Activated CD4-positive, CD25-positive, alpha-beta regulatory T cell treated with anti-CD3 and anti-CD28 coated beads, Interleukin-2, amount 50 U/mL, for 16 hours (primary cell): Measurements from ENCODE around the gene FYB1.

Source experiments
- DNase-seq: peaks from one replicate; pipeline ENCODE4 v3.0.0-alpha.2; 2020; ENCODE audit warnings: low read depth, low spot score

Gene FYB1

GRCh38 chr5:39119404-39120051 is 99.8 kb downstream of the FYB1 start:
- no peak for DNase-seq

GRCh38 chr5:39118638-39119037 is 100.7 kb downstream of the FYB1 start:
- no peak for DNase-seq

GRCh38 chr5:39117401-39117800 is 102.0 kb downstream of the FYB1 start:
- DNase-seq, result no peak

- DNase-seq, result no peak
Observed at GRCh38 chr5:39116344-39117170, 102.8 kb downstream of the FYB1 start.

- DNase-seq, result no peak
Observed at GRCh38 chr5:39115644-39116343, 103.6 kb downstream of the FYB1 start.

GRCh38 chr5:39114155-39114554 is 105.2 kb downstream of the FYB1 start:
- DNase-seq, result no peak

- no peak for DNase-seq
Observed at GRCh38 chr5:39113354-39113953, 105.9 kb downstream of the FYB1 start.

GRCh38 chr5:39109606-39110005 is 109.8 kb downstream of the FYB1 start:
- no peak for DNase-seq

- DNase-seq, result no peak
Observed at GRCh38 chr5:39108987-39109386, 110.4 kb downstream of the FYB1 start.

GRCh38 chr5:39107350-39107749 is 112.0 kb downstream of the FYB1 start:
- DNase-seq, result no peak

GRCh38 chr5:39106322-39106721 is 113.0 kb downstream of the FYB1 start:
- no peak for DNase-seq

GRCh38 chr5:39104221-39104620 is 115.1 kb downstream of the FYB1 start:
- no peak for DNase-seq

GRCh38 chr5:39102684-39103155 is 116.6 kb downstream of the FYB1 start:
- DNase-seq, result no peak

- DNase-seq, result no peak
Observed at GRCh38 chr5:39100851-39101396, 118.4 kb downstream of the FYB1 start.

GRCh38 chr5:39100301-39100850 is 119.0 kb downstream of the FYB1 start:
- no peak for DNase-seq

GRCh38 chr5:39099831-39100230 is 119.5 kb downstream of the FYB1 start:
- no peak for DNase-seq

GRCh38 chr5:39093352-39093751 is 126.0 kb downstream of the FYB1 start:
- no peak for DNase-seq

- DNase-seq, result no peak
Observed at GRCh38 chr5:39092581-39093351, 126.6 kb downstream of the FYB1 start.

GRCh38 chr5:39091940-39092580 is 127.3 kb downstream of the FYB1 start:
- DNase-seq, result no peak

GRCh38 chr5:39083968-39084367 is 135.4 kb downstream of the FYB1 start:
- DNase-seq, result no peak
